Coronary artery (tissue), 2 donors: ENCODE measurements around the gene SKIDA1.

Source experiments
- DNase-seq: peaks from one replicate; pipeline ENCODE4 v3.0.0-alpha.2; 2017; ENCODE audit warnings: low spot score
- H3K27ac ChIP-seq, 2 donors: fragments of 200-600 bp; sonication (generic); one replicate each; pipeline ENCODE4 v1.5.1; 2016 to 2019
- H3K4me3 ChIP-seq: fragments of 200-600 bp; sonication (generic); 2 replicates; pipeline ENCODE4 v1.5.1; 2016; ENCODE audit warnings: mild to moderate bottlenecking, moderate library complexity
- CTCF ChIP-seq: fragments of 200-600 bp; sonication (generic); IDR thresholded peaks from one replicate; pipeline ENCODE4 v1.5.1; 2019; ENCODE audit warnings: antibody characterized with exemption

SKIDA1 gene

DNA sequence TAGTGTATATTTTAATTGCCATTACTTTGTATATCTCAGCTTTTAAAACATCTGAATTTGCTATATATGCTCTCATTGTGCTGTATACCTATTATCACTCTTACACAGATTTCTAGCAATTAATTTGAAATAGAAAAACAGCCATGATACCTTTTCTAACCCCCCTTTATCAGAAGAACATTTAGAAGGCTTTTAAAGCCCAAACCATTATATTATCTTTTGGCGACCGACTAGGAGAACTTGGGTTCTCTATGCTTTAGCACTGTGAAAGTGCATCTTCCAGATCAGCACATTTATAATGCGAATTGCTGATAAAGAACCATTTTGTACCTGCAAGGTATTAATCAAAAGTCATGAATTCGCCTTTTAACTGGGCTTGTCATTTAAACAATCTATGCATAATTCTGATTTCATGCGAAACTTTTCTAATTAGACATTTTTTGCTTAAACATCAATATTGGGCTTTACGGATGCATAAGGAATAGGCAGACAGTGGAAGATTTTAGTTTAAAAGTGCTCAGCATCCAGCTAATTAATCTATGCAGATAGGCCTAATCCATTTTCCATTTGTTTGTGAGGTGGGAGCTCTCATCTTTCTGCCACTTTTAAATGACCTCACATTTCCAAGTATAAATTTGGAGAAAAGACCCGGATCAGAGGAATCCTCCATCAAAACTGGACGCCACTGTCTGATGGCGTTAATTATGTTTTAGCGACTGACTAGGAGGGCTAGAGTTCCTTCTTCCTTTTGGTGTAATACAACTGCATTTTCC lies 7.4 kb upstream of the SKIDA1 start:
- no peak for DNase-seq

DNA sequence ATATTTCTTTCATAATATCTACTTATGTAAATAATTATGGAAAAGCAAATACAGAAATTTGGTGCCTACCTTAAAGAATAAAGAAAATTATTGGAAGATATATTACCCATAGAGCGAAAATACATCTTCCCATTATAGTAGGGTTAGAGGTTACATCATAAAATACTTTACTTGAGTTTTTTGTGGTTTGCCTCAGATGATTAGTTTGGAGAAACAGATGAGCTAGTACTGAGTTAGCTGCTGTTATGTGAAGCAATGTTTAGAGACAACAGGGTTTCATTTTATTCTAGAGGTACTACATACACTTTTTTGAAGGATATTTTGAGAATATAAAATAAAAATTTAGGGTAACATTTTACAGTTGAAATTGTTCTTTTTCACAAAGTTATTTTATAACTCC lies 5.7 kb upstream of the SKIDA1 start:
- no peak for TF ChIP-seq CTCF
- DNase-seq = no peak
- no peak overlapping the region for H3K4me3 ChIP-seq
- H3K27ac ChIP-seq = no peak overlapping the region

More for the DNA sequence above, 7.4 kb upstream of the SKIDA1 start:
- peak overlapping the region; percentile 96 to 99 for H3K27ac ChIP-seq
- peak overlapping the region; percentile 81 for H3K4me3 ChIP-seq
- TF ChIP-seq CTCF = no peak

DNA sequence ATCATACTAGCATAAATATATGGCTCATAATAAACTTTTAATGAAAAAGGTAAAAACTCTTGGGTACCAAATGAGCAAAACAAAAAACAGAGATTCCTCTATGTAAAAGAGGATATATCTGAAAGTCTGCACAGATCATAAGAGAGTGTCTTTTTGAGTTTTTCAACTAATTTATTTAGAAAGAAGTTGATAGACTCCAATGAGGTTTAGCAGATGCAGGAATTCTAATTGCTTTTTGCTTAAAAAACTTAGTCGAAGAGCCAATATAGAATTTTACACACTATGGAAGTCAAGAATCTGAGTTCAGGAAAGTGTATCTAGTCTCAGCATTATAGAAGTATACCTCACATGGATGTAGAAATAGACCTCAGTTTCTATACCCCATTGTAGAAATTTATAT lies 5.2 kb upstream of the SKIDA1 start:
- TF ChIP-seq CTCF = no peak
- no peak overlapping the region for H3K27ac ChIP-seq
- no peak for DNase-seq

DNA sequence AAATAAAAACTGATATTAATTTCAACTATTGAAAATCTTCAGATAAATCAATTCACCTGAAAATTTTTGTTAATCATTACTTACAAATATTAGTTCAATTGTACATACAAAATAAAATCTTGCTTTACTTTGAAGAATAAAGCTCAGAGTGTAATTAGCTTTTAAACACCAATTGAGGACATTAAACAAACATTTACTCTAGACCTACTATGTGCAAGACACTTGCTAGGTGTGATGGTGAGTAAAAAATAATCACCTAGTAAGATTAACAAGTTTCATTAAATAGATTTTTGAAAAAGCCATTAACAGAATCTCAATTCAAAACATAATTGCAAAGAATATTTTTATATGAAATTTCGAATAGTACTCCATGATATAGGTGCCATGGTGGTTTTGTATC lies 4.7 kb upstream of the SKIDA1 start:
- TF ChIP-seq CTCF = no peak
- Histone ChIP-seq H3K27ac (no peak overlapping the region), H3K4me3 (no peak overlapping the region)
- no peak for DNase-seq

More for the DNA sequence above, 5.2 kb upstream of the SKIDA1 start:
- H3K4me3 ChIP-seq = no peak overlapping the region

- no peak for TF ChIP-seq CTCF
- no peak for DNase-seq
These were observed 3.8 kb upstream of the SKIDA1 start for GRCh38 chr10:21529032-21529910.

DNA sequence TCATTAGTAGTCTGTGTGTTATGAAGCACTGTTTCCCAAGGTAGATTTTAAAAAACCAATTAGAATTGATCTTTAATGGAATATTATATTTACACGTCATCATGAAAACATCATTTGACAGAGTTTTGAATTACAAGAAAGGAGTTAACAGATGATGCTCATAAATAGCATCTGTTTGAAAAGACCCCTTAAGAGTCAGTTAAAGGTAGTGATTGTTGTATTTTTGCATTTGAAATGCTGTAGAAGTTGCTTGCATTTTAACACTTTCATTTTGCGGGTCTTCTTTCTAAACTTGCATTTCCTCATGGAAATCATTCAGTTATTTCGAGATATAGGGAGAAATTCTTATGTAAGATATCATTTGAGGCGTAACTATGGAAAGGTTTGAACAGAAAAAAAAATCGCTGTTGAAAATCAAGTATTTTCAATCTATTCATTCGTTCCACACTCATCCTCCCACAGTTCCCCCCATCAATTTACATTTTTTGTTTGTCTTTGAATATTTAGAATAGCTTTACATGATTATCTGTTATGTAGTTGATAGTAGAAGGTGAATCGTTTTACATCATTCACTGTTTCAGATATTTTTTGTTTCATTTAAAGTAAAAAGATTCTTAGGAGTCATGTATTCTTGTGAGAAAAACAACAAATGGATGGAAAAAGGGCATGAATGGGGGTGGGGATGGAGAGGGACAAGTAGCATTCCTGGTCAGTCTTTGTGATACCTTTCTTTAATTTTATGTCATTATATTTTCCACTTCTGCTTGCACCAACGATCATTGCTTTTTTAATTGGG lies 3.0 kb upstream of the SKIDA1 start:
- DNase-seq = no peak
- Histone ChIP-seq H3K27ac (peak overlapping the region; percentile 98 to 99), H3K4me3 (peak overlapping the region; percentile 85)
- no peak for TF ChIP-seq CTCF

More at GRCh38 chr10:21529032-21529910, 3.8 kb upstream of the SKIDA1 start:
- Histone ChIP-seq H3K27ac (peak overlapping the region in 1 of 2 donors; percentile 26), H3K4me3 (no peak overlapping the region)
